GM10847 (cell line): ENCODE measurements around the gene DOP1A.

Source experiments
- POLR2A ChIP-seq: IDR thresholded peaks from 2 replicates; pipeline ENCODE4 v1.6.1; 2011; ENCODE audit not compliant: insufficient read length; ENCODE audit errors: extremely low read depth

The DOP1A gene

GRCh38 chr6:83067448-83068439, at the start of gene DOP1A:
TSS of gene DOP1A (plus strand) at chr6:83067671. CDS start at chr6:83096978, 29,307 bp downstream.
- TF ChIP-seq POLR2A = peak; percentile 60

- no peak for TF ChIP-seq POLR2A
Observed at GRCh38 chr6:83019741-83020140, 47.7 kb upstream of the DOP1A start.

- TF ChIP-seq POLR2A = no peak
Observed at GRCh38 chr6:83031689-83032088, 35.8 kb upstream of the DOP1A start.

GRCh38 chr6:83038246-83038645, 29.2 kb upstream of the DOP1A start:
- TF ChIP-seq POLR2A = no peak

DNA sequence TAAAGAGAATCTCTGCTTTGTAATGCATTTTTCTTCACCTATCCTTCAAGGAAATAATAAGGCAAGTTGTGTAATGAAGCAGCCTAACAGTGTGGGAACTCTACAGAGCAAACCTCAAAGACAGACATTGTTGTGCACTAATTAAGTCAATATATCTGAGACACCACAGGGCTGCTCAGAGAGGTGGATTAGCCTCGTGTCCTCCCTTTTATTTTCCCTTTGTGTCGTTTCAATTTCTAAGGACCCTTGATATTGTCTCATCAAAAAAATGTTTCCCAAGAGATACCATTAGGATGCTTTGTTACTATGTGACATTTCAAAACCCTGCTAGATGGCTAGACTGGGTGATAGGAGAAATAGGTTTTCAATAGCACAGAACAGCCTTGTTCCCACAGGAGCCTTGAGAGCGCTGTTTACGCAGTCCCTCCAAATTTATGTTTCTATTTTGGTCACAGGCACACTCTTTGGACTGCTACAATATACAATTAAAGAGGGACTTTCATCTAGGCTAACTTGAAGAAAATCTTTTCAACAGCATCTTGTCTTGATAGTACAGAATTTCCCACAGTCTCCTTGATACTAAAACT, 24.9 kb upstream of the DOP1A start:
- no peak for TF ChIP-seq POLR2A

DNA sequence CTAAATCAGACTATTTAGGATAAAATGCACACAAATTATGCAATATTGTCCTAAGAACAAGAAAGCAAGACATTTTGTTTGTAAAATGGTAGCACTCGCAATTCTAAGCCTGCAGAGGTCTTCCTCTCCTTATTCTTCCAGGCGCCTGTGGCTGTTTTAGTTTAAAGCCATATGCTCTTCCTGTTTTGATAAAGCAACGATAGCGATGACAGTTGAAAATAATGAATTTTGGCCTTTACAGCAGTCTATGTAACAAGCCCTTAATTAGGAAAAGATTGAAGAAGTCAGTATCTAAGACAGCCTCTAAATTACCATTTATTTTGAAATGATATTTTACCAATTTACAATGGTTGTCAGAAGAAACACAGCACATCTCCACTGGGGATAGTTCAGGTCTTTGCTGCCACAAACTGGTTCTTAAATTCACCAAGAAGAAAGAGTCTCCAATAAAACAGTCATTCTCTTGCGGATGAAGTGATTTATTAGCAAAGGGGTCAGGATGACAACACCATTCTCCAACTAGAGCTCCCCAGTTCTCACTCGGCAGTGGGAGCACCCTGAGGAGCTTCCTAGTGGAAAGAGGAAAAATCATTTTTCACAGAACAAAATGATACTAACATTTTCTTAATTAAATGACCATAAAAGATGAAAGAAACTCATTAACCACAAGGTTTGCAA, 23.2 kb upstream of the DOP1A start:
- no peak for TF ChIP-seq POLR2A

GRCh38 chr6:83047065-83047754, 20.3 kb upstream of the DOP1A start:
- no peak for TF ChIP-seq POLR2A

GRCh38 chr6:83051377-83052172, 15.9 kb upstream of the DOP1A start:
- TF ChIP-seq POLR2A = no peak

- no peak for TF ChIP-seq POLR2A
Observed at GRCh38 chr6:83053678-83054077, 13.8 kb upstream of the DOP1A start.

- TF ChIP-seq POLR2A = no peak
Observed at GRCh38 chr6:83055366-83055964, 12.0 kb upstream of the DOP1A start.

- no peak for TF ChIP-seq POLR2A
Observed at GRCh38 chr6:83057705-83058321, 9.7 kb upstream of the DOP1A start.

DNA sequence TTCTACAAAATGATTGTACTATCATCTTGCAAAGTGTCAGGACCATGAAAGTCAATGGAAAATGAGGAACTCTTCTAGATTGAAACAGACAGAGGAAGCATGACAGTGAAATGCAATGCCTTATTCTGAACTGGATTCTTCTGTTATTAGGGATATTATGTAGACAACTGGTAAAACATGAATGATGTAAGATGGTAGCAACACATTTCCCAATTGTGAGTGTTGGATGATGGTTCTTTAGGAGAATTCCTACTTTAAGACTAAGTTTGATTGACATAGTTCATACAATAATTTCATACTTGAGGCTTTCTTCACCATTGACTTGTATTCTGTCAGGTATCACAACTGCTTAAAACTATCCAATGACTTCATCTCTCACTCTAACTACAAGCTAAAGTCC, 6.3 kb upstream of the DOP1A start:
- no peak for TF ChIP-seq POLR2A

DNA sequence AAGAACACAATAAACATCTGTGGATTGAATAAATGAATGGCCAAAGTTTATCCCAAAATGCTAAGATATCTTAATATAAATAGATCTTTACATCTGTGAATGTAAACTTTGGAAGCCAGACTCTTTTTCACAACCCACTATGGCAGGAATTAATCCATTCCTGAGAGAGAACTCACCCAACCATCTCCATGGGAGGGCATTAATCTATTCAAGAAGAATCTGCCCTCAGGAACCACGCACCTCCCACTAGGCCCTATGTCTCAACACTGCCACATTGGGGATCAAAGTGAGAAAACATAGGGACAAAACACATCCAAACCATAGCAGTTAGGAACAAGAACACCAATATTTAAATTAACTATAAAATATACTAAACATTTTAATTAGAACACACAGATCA, 5.2 kb upstream of the DOP1A start:
- no peak for TF ChIP-seq POLR2A
